Body of pancreas (tissue), 4 donors: ENCODE measurements around the gene NMRAL1.

ENCODE experiments used
- POLR2A ChIP-seq, 3 donors: fragments of 450-650 bp; IDR thresholded peaks; one replicate each; pipeline ENCODE4 v1.6.1; 2016; ENCODE audit warnings: antibody characterized with exemption in 3 of 3, mild to moderate bottlenecking in 2 of 3
- TF ChIP-seq, protein P1 (sequence below), 7 experiments: fragments of 450-650 bp in 4 of 7; fragments of 200-600 bp in 3 of 7; sonication (generic) in 3 of 7; IDR thresholded peaks; one replicate each; pipeline ENCODE4 v1.5.1; 2016 to 2019; ENCODE audit warnings: antibody characterized with exemption in 7 of 7

DNA sequence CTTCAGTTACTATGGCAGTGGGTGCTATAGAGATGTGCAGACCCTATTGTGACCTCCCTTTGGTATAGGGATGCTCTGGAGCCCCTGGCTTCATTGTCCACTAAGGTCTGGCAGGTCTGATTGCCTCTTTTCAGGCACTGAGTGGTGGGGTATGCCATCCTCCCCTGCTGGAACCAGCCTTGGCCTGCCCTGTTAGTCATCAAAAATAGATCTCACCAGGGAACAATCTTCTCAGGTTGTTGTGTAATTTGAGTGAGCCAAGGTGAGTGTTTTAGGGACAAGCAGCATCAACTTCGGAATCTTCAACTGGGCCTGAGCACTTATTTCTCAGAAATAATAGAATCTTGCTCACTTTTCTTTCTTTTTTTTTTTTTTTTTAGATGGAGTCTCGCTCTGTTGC, 21.3 kb upstream of the NMRAL1 start:
- TF ChIP-seq, protein P1, sequence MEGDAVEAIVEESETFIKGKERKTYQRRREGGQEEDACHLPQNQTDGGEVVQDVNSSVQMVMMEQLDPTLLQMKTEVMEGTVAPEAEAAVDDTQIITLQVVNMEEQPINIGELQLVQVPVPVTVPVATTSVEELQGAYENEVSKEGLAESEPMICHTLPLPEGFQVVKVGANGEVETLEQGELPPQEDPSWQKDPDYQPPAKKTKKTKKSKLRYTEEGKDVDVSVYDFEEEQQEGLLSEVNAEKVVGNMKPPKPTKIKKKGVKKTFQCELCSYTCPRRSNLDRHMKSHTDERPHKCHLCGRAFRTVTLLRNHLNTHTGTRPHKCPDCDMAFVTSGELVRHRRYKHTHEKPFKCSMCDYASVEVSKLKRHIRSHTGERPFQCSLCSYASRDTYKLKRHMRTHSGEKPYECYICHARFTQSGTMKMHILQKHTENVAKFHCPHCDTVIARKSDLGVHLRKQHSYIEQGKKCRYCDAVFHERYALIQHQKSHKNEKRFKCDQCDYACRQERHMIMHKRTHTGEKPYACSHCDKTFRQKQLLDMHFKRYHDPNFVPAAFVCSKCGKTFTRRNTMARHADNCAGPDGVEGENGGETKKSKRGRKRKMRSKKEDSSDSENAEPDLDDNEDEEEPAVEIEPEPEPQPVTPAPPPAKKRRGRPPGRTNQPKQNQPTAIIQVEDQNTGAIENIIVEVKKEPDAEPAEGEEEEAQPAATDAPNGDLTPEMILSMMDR (IDR thresholded peaks at IDR 0.05), result no peak
- TF ChIP-seq POLR2A (IDR thresholded peaks at IDR 0.05), result no peak
